SHP77 (cell line): ENCODE data around the gene DBX1.

ENCODE experiments used
- DNase-seq, 2 experiments: peaks; one replicate each; lab custom pipeline; 2025; lab: John Stamatoyannopoulos, UW

DBX1 gene

DNA sequence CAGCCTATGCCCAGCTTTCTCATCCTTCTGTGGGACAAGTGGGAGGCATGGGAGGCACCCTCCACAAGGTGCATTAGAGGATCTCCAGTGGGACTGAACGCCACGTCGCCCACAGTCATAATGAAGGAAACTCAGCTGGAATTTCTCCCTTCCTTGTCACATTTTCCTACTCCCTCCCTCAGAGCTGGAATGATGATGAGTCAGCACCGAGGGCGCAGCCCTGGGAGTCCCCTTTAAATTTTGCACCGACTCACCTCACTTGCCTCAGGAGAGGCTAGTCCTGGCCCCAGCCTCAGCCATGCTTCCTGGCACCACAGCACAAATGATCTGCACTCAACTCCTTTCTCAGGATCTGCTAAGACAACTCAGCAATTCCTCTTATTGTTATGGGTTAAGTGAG, 34.3 kb downstream of the DBX1 start:
- DNase-seq, result no peak

- DNase-seq, result no peak
These were observed 38.1 kb downstream of the DBX1 start for GRCh38 chr11:20122131-20122530.

DNA sequence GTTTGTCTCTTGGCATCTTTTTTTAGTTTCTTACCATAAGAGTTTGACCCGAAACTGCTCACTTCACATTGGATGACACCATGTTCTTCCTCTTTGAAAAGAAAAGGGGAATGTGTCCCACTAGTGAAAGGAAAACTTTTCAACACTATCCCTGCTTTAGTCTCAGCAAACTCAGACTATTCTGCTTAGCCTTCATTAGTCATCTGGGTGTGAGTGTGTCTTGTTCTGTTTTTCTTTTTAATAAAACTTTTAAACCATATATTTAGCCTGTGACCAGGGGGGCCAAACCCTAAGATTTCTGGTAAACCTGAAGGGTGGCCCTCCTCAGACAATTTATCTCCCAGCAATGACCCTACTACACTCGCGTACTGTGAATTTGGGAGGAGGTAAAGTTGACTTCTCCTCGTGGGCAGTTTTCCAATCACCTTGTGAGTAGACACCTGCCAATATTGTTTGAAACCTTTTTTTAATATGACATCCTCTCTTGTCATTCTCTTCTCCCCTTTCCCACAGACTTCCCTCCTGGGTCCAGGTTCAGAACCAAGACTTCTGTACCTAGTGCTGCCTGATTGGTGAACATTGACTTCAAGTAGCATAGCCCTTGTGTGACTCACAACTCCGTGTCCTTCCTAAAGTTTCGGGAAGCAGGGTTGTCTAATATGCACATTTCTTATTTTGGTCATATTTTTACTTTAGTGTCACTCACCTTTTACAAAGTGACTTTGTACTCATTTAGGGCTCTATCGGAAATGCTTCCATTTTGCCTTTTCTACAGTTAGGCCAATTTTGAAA, 39.9 kb downstream of the DBX1 start:
- DNase-seq, result no peak

DNA sequence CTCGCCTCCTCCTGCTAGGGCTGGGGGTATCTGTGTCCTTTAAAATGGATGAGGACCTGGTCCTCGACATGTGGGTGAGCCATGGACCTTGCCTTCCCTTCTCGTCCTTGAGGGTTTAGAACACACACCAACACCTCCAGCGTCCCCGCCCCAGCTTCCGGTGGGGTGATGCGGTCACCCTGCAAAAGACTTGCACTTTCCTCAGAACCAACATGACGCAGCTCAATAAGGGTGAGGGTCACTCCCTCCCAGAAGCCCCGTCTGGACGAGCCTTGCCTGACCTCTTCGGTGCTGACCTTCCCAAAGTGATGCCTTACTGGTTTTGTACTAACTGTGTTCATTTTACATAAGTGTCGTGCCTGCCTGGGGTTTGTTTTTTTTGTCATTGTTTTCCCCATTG, 41.0 kb downstream of the DBX1 start:
- DNase-seq, result no peak

DNA sequence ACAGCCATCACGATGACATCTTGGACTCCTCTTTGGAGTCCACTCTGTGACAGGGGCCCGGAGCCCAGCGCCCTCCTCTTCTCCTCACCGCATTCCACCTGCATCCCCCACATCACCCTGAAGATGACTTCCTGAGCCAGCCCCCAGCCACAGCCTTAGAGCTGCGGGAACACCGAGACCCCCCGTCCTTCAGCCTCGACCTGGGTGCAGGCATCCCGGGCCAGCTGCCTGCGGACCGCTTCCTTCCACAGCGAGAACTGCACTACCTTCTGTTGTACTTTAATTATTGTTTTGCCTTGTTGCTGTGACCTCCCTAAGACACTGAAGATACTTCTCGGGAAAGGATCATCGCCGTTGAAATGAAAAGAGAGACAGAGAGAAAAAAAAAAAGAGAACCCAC, 42.1 kb downstream of the DBX1 start:
- DNase-seq, result no peak

DNA sequence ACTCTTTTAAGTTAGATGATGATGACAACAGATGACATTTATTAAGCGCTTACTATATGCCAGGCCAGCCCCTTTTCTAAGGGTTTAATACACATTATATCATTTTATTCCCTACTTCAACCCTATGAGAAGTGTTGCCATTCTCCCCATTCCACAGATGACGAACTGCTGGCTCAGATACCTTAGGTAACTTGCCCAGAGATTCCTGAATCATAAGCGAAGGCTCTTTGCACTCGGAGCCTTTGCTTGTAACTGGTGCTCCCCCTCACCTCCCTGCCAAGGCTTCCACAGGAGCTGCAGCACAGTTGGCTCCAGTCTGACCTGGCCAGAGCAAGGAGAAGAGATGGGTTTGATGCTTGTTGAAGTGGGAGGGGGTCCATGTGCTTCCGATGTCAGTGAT, 43.0 kb downstream of the DBX1 start:
- DNase-seq, result no peak

- no peak for DNase-seq
These were observed 43.5 kb downstream of the DBX1 start for GRCh38 chr11:20116825-20117224.

GRCh38 chr11:20114588-20114987, 45.7 kb downstream of the DBX1 start:
- no peak for DNase-seq

DNA sequence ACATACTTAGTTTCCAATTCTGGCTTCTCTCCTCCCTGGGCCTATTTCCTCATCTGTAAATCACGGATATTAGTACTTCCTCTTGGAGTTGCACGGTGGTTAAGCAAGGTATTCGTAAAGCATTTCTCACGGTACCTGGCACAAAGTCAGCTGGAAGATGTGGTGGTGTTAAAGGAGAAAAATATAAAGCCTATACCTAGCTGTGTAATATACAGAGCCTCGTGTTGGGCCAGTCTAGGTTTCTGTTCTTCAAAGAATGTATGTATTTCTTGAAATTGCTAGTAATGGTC, 47.2 kb downstream of the DBX1 start:
- DNase-seq, result no peak

GRCh38 chr11:20112291-20113148, 47.8 kb downstream of the DBX1 start:
- DNase-seq, result peak in 1 of 2 experiments; percentile 7

DNA sequence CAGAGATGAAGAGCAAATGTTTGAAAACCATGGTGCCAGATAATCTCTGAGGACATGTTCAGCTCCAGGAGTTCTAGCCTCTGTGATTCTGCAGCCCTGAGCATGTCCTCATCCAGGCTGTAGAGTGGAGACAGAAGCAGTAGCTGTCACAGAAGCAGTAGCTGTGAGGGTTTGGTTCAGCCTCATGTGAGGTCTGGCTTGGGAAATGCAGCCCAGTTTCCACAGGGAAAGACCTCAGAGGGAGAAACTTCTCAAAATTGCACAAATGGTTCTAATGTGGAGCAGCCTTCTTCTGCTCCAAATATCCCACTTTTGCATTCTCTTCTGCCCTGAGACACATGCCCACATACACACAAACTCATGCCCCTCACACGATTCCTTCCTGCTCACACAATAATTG, 48.4 kb downstream of the DBX1 start:
- no peak for DNase-seq

- peak in 1 of 2 experiments; percentile 27 for DNase-seq
These were observed 49.2 kb downstream of the DBX1 start for GRCh38 chr11:20110908-20111669.

- no peak for DNase-seq
These were observed 50.4 kb downstream of the DBX1 start for GRCh38 chr11:20109731-20110445.
